ENCODE measurements around the gene BORCS5.

BORCS5 gene

GRCh38 chr12:12473223-12473622, 116.3 kb downstream of the BORCS5 start:
- H3K9me2 ChIP-seq (replicated peaks; ENCODE audit: control insufficient read depth, low read length), result no peaks in the 10 kb centered on the region
- no peaks in the 10 kb centered on the region for H3K27me3 ChIP-seq (ENCODE audit: control insufficient read depth, low read length)
- no peak overlapping the region for H3K4me3 ChIP-seq (ENCODE audit: low read length)
- TF ChIP-seq CTCF (IDR thresholded peaks at IDR 0.05; ENCODE audit: low read depth, low read length, poor library complexity, severe bottlenecking) (no peak), EZH2phosphoT487 (IDR thresholded peaks at IDR 0.05; ENCODE audit: borderline replicate concordance, low read length) (no peak)
- no peaks in the 10 kb centered on the region for H3F3A ChIP-seq (ENCODE audit: control insufficient read depth, insufficient read depth)
- H3K36me3 ChIP-seq (ENCODE audit: control insufficient read depth, low read length), result no peaks in the 10 kb centered on the region
- no peaks in the 10 kb centered on the region for H4K20me1 ChIP-seq (ENCODE audit: control insufficient read depth, insufficient read depth, low read depth, low read length)
- H3K4me1 ChIP-seq (ENCODE audit: control insufficient read depth, low read length), result no peaks in the 10 kb centered on the region
- H3K27ac ChIP-seq (ENCODE audit: low read depth, low read length), result no peak overlapping the region
- no peaks in the 10 kb centered on the region for H3K9me3 ChIP-seq (ENCODE audit: control insufficient read depth, insufficient read depth, low read length)
- no peak overlapping the region for H3K4me2 ChIP-seq (ENCODE audit: low read length)
- H3K79me2 ChIP-seq (ENCODE audit: control insufficient read depth, low read length), result no peaks in the 10 kb centered on the region

- H3K36me3 ChIP-seq (ENCODE audit: control insufficient read depth, low read length), result no peaks in the 10 kb centered on the region
- no peaks in the 10 kb centered on the region for H3K4me1 ChIP-seq (ENCODE audit: control insufficient read depth, low read length)
Observed at GRCh38 chr12:12474471-12474928, 117.6 kb downstream of the BORCS5 start.

GRCh38 chr12:12474931-12475795, 118.3 kb downstream of the BORCS5 start:
- Histone ChIP-seq H3K27ac (ENCODE audit: low read depth, low read length) (no peak overlapping the region), H3K4me3 (ENCODE audit: low read length) (no peak overlapping the region), H3K9me2 (replicated peaks; ENCODE audit: control insufficient read depth, low read length) (no peaks in the 10 kb centered on the region), H3K4me2 (ENCODE audit: low read length) (no peak overlapping the region), H3K27me3 (ENCODE audit: control insufficient read depth, low read length) (no peaks in the 10 kb centered on the region), H3F3A (ENCODE audit: control insufficient read depth, insufficient read depth) (no peaks in the 10 kb centered on the region), H3K79me2 (ENCODE audit: control insufficient read depth, low read length) (no peaks in the 10 kb centered on the region), H3K36me3 (ENCODE audit: control insufficient read depth, low read length) (peaks cover 3% of the 10 kb centered on the region; the same call in 1 of the 2 replicates), H3K4me1 (ENCODE audit: control insufficient read depth, low read length) (no peaks in the 10 kb centered on the region), H3K9me3 (ENCODE audit: control insufficient read depth, insufficient read depth, low read length) (no peaks in the 10 kb centered on the region), H4K20me1 (ENCODE audit: control insufficient read depth, insufficient read depth, low read depth, low read length) (no peaks in the 10 kb centered on the region)
- TF ChIP-seq EZH2phosphoT487 (IDR thresholded peaks at IDR 0.05; ENCODE audit: borderline replicate concordance, low read length) (no peak), CTCF (IDR thresholded peaks at IDR 0.05; ENCODE audit: low read depth, low read length, poor library complexity, severe bottlenecking) (no peak)

More at GRCh38 chr12:12474471-12474928, 117.6 kb downstream of the BORCS5 start:
- Histone ChIP-seq H3K79me2 (ENCODE audit: control insufficient read depth, low read length) (no peaks in the 10 kb centered on the region), H3F3A (ENCODE audit: control insufficient read depth, insufficient read depth) (no peaks in the 10 kb centered on the region), H4K20me1 (ENCODE audit: control insufficient read depth, insufficient read depth, low read depth, low read length) (no peaks in the 10 kb centered on the region), H3K27ac (ENCODE audit: low read depth, low read length) (no peak overlapping the region), H3K9me2 (replicated peaks; ENCODE audit: control insufficient read depth, low read length) (no peaks in the 10 kb centered on the region), H3K27me3 (ENCODE audit: control insufficient read depth, low read length) (no peaks in the 10 kb centered on the region), H3K9me3 (ENCODE audit: control insufficient read depth, insufficient read depth, low read length) (no peaks in the 10 kb centered on the region), H3K4me2 (ENCODE audit: low read length) (no peak overlapping the region), H3K4me3 (ENCODE audit: low read length) (no peak overlapping the region)
- TF ChIP-seq EZH2phosphoT487 (IDR thresholded peaks at IDR 0.05; ENCODE audit: borderline replicate concordance, low read length), result no peak
- TF ChIP-seq CTCF (IDR thresholded peaks at IDR 0.05; ENCODE audit: low read depth, low read length, poor library complexity, severe bottlenecking), result no peak
